Muscle of arm (tissue), 12 donors: ENCODE data around the gene GLT8D2. TPM values are rescaled to one million over a fixed set of nuclear protein-coding genes. Genes with fewer than 3 reads are reported as not detected.

Experiments used
- DNase-seq: peaks from one replicate; pipeline ENCODE4 v3.0.0-alpha.2; 2013
- polyA plus RNA-seq, 12 donors: library from polyadenylated mRNA; unstranded; fragments of 120-200 nt; gene quantifications; one replicate each; pipeline ENCODE4 v1.2.1, GENCODE V29; 2013; ENCODE audit not compliant: insufficient read length in 12 of 12

GLT8D2 gene
- polyA plus RNA-seq, 12 donors, result 47.4 to 104 (median 69.2) TPM; not detected in 1

- DNase-seq, result no peak
These were observed 43.1 kb downstream of the GLT8D2 start for GRCh38 chr12:104006929-104007328.

- DNase-seq, result no peak
These were observed 46.4 kb downstream of the GLT8D2 start for GRCh38 chr12:104003596-104003995.

- DNase-seq, result no peak
These were observed 47.3 kb downstream of the GLT8D2 start for GRCh38 chr12:104002686-104003085.

- no peak for DNase-seq
These were observed 49.1 kb downstream of the GLT8D2 start for GRCh38 chr12:104000807-104001434.

- DNase-seq, result peak; percentile 53
These were observed 51.0 kb downstream of the GLT8D2 start for GRCh38 chr12:103998976-103999375.

GRCh38 chr12:103997286-103997900 is 52.6 kb downstream of the GLT8D2 start:
- peak; percentile 31 for DNase-seq

GRCh38 chr12:103996595-103996994 is 53.4 kb downstream of the GLT8D2 start:
- no peak for DNase-seq

- DNase-seq, result peak; percentile 36
These were observed 55.8 kb downstream of the GLT8D2 start for GRCh38 chr12:103994235-103994634.

- no peak for DNase-seq
These were observed 63.2 kb downstream of the GLT8D2 start for GRCh38 chr12:103986829-103987228.

GRCh38 chr12:103978384-103978982 is 71.5 kb downstream of the GLT8D2 start:
- no peak for DNase-seq

- no peak for DNase-seq
These were observed 74.6 kb downstream of the GLT8D2 start for GRCh38 chr12:103975368-103975767.

- DNase-seq, result no peak
These were observed 76.1 kb downstream of the GLT8D2 start for GRCh38 chr12:103973909-103974308.

- no peak for DNase-seq
These were observed 80.6 kb downstream of the GLT8D2 start for GRCh38 chr12:103969391-103969790.

GRCh38 chr12:103966736-103967135 is 83.3 kb downstream of the GLT8D2 start:
- no peak for DNase-seq

- DNase-seq, result peak; percentile 99
These were observed 84.1 kb downstream of the GLT8D2 start, which contains the start of gene TDG for GRCh38 chr12:103965590-103966504. TDG (plus strand) TSS chr12:103965872; CDS start chr12:103966038, 166 bp downstream.

GRCh38 chr12:103965255-103965589 is 84.8 kb downstream of the GLT8D2 start:
- DNase-seq, result no peak

- DNase-seq, result peak; percentile 6
These were observed 85.2 kb downstream of the GLT8D2 start for GRCh38 chr12:103964805-103965204.

GRCh38 chr12:103962493-103962892 is 87.5 kb downstream of the GLT8D2 start:
- no peak for DNase-seq

- no peak for DNase-seq
These were observed 89.3 kb downstream of the GLT8D2 start for GRCh38 chr12:103960616-103961227.

GRCh38 chr12:103958621-103959020 is 91.4 kb downstream of the GLT8D2 start:
- no peak for DNase-seq

GRCh38 chr12:103957865-103958388 is 92.1 kb downstream of the GLT8D2 start:
- no peak for DNase-seq
